ENCODE data around the gene SUCNR1.
"Not testable (repeated sequence)": the region's sequence is repeated elsewhere in the genome, so short reads cannot be mapped to it uniquely, and the experiment has no call there.

Gene SUCNR1

GRCh38 chr3:151871639-151872468 is 1.6 kb upstream of the SUCNR1 start:
- H3K9me3 ChIP-seq (ENCODE audit: insufficient read depth, low read depth, low read length) = no peaks in the 10 kb centered on the region
- peak; percentile 10 to 51 for DNase-seq
- no peak overlapping the region for H2BK5ac ChIP-seq (ENCODE audit: low read depth, low read length, poor library complexity)
- H3K4me2 ChIP-seq (ENCODE audit: low read length) = no peak overlapping the region
- no peak overlapping the region for H2AK5ac ChIP-seq (ENCODE audit: low read length)
- no peak overlapping the region for H4K8ac ChIP-seq (ENCODE audit: low read depth, low read length)
- H3K23ac ChIP-seq (ENCODE audit: low read length) = no peak overlapping the region
- H3K36me3 ChIP-seq (ENCODE audit: control insufficient read depth in 1 of 2, insufficient read depth in 2 of 2, low read length in 2 of 2) = no peaks in the 10 kb centered on the region
- H3K27me3 ChIP-seq (ENCODE audit: insufficient read depth, low read length) = no peaks in the 10 kb centered on the region
- peaks cover 0 to 2% of the 10 kb centered on the region in 2 experiments for H3K4me1 ChIP-seq (ENCODE audit: control insufficient read depth in 1 of 2, insufficient read depth in 2 of 2, low read length in 2 of 2)
- no peak overlapping the region for H3K27ac ChIP-seq (ENCODE audit: low read depth, low read length)
- WGBS (ENCODE audit: extremely low coverage, insufficient coverage, insufficient read length) = no CpG with 5 or more reads among the region's 8 CpGs
- no peak overlapping the region for H4K91ac ChIP-seq (ENCODE audit: low read depth, low read length)
- H3K4ac ChIP-seq (ENCODE audit: low read depth, low read length) = no peak overlapping the region
- H3K18ac ChIP-seq (ENCODE audit: low read length) = no peak overlapping the region
- H3K14ac ChIP-seq (ENCODE audit: low read length) = no peak overlapping the region
- no peak overlapping the region for H3K9ac ChIP-seq (ENCODE audit: low read length)
- no peaks in the 10 kb centered on the region for H3K79me2 ChIP-seq (ENCODE audit: control insufficient read depth, insufficient read depth, low read length, poor library complexity)
- no peaks in the 10 kb centered on the region for H3K79me1 ChIP-seq (ENCODE audit: low read length)
- no peak overlapping the region for H3K4me3 ChIP-seq (ENCODE audit: low read depth, low read length)
- H2BK12ac ChIP-seq (ENCODE audit: low read length) = no peak overlapping the region
- H2AFZ ChIP-seq (ENCODE audit: insufficient read depth, low read length, poor library complexity) = peak overlapping the region; percentile 10
- no peak overlapping the region for H2BK120ac ChIP-seq (ENCODE audit: insufficient read depth, low read length, poor library complexity)
- no peak overlapping the region for H4K12ac ChIP-seq (ENCODE audit: low read depth, low read length)

DNA sequence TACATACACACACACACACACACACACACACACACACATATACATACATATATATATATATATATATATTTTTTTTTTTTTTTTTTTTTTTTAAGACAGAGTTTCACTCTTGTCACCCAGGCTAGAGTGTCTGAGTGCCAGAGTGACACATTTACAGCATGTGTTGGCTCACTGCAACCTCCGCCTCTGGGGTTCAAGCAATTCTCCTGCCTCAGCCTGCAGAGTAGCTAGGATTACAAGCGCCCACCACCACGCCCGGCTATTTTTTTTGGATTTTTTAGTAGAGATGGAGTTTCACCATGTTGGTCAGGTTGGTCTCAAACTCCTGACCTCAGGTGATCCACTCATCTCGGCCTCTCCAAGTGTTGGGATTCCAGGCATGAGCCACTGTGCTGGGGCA is 636 bp downstream of the SUCNR1 start:
- H4K8ac ChIP-seq (ENCODE audit: low read depth, low read length); H3K9ac ChIP-seq (ENCODE audit: low read length); H3K4me2 ChIP-seq (ENCODE audit: low read length); H2AFZ ChIP-seq (ENCODE audit: insufficient read depth, low read length, poor library complexity); H2BK12ac ChIP-seq (ENCODE audit: low read length); H2AK5ac ChIP-seq (ENCODE audit: low read length); H4K91ac ChIP-seq (ENCODE audit: low read depth, low read length); H2BK120ac ChIP-seq (ENCODE audit: insufficient read depth, low read length, poor library complexity); H3K36me3 ChIP-seq (ENCODE audit: control insufficient read depth in 1 of 2, insufficient read depth in 2 of 2, low read length in 2 of 2); H3K18ac ChIP-seq (ENCODE audit: low read length); H2BK5ac ChIP-seq (ENCODE audit: low read depth, low read length, poor library complexity); H3K79me1 ChIP-seq (ENCODE audit: low read length); H3K9me3 ChIP-seq (ENCODE audit: insufficient read depth, low read depth, low read length); H3K27ac ChIP-seq (ENCODE audit: low read depth, low read length); H3K23ac ChIP-seq (ENCODE audit: low read length); H3K4me1 ChIP-seq (ENCODE audit: control insufficient read depth in 1 of 2, insufficient read depth in 2 of 2, low read length in 2 of 2); H3K79me2 ChIP-seq (ENCODE audit: control insufficient read depth, insufficient read depth, low read length, poor library complexity); H3K27me3 ChIP-seq (ENCODE audit: insufficient read depth, low read length); H3K14ac ChIP-seq (ENCODE audit: low read length); H4K12ac ChIP-seq (ENCODE audit: low read depth, low read length); H3K4ac ChIP-seq (ENCODE audit: low read depth, low read length); H3K4me3 ChIP-seq (ENCODE audit: low read depth, low read length); DNase-seq: not testable (repeated sequence)
- WGBS (ENCODE audit: extremely low coverage, insufficient coverage, insufficient read length) = no CpG with 5 or more reads among the region's 5 CpGs

DNA sequence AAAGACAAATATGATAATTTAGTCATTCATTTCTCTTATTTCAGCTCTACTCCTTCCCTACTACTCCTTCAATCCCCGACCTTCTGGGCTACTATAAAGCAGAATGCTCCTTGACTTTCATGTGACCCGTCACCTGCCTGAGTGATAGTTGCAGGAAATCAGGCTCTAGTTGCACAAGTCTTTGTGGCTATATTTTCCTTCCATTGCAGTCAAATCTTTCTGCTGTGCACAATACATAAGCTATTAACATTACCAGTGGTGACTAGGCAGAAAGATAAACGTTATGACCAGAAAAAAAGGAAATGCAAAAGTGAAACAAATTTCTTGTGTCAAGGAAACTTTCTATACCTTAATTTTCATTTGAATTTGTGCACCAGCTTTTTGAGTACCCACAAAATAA is 2.3 kb downstream of the SUCNR1 start:
- H3K4me2 ChIP-seq (ENCODE audit: low read length) = no peak overlapping the region

DNA sequence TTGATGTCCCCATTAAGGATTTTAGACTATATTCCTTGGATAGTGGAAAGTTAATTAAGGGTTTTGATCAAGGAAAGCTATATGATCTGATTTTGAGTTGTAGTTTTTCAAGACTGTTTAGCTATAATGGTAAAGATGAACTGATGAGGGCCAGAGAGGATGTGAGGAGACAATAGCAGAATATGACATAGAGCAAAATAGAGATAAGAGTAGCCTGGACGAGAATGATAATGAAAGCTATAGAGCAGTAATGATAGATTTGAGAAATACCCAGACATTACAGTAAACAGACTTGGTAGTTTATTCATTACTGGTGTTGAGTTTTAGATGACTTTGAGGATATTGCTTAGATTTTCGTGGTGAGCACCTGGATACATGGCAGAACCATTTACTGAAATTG is 3.8 kb downstream of the SUCNR1 start:
- no peaks in the 10 kb centered on the region for H3K79me2 ChIP-seq (ENCODE audit: control insufficient read depth, insufficient read depth, low read length, poor library complexity)

More for the DNA sequence above, 2.3 kb downstream of the SUCNR1 start:
- Histone ChIP-seq H4K12ac (ENCODE audit: low read depth, low read length) (no peak overlapping the region), H2BK120ac (ENCODE audit: insufficient read depth, low read length, poor library complexity) (no peak overlapping the region), H3K18ac (ENCODE audit: low read length) (no peak overlapping the region), H3K23ac (ENCODE audit: low read length) (no peak overlapping the region), H4K91ac (ENCODE audit: low read depth, low read length) (no peak overlapping the region), H3K36me3 (ENCODE audit: control insufficient read depth in 1 of 2, insufficient read depth in 2 of 2, low read length in 2 of 2) (no peaks in the 10 kb centered on the region), H3K14ac (ENCODE audit: low read length) (no peak overlapping the region), H3K4ac (ENCODE audit: low read depth, low read length) (no peak overlapping the region), H3K9me3 (ENCODE audit: insufficient read depth, low read depth, low read length) (no peaks in the 10 kb centered on the region), H3K4me1 (ENCODE audit: control insufficient read depth in 1 of 2, insufficient read depth in 2 of 2, low read length in 2 of 2) (no peaks in the 10 kb centered on the region), H2AK5ac (ENCODE audit: low read length) (no peak overlapping the region), H3K27me3 (ENCODE audit: insufficient read depth, low read length) (no peaks in the 10 kb centered on the region), H2BK5ac (ENCODE audit: low read depth, low read length, poor library complexity) (no peak overlapping the region), H3K79me2 (ENCODE audit: control insufficient read depth, insufficient read depth, low read length, poor library complexity) (no peaks in the 10 kb centered on the region), H4K8ac (ENCODE audit: low read depth, low read length) (no peak overlapping the region), H3K79me1 (ENCODE audit: low read length) (no peaks in the 10 kb centered on the region), H2AFZ (ENCODE audit: insufficient read depth, low read length, poor library complexity) (no peak overlapping the region), H3K9ac (ENCODE audit: low read length) (no peak overlapping the region), H3K27ac (ENCODE audit: low read depth, low read length) (no peak overlapping the region), H2BK12ac (ENCODE audit: low read length) (no peak overlapping the region), H3K4me3 (ENCODE audit: low read depth, low read length) (no peak overlapping the region)
- DNase-seq = peak in 1 of 2 donors; percentile 12
- no CpG with 5 or more reads among the region's 3 CpGs for WGBS (ENCODE audit: extremely low coverage, insufficient coverage, insufficient read length)

More for the DNA sequence above, 3.8 kb downstream of the SUCNR1 start:
- Histone ChIP-seq H3K27ac (ENCODE audit: low read depth, low read length) (no peak overlapping the region), H3K36me3 (ENCODE audit: control insufficient read depth in 1 of 2, insufficient read depth in 2 of 2, low read length in 2 of 2) (no peaks in the 10 kb centered on the region), H3K18ac (ENCODE audit: low read length) (no peak overlapping the region), H3K27me3 (ENCODE audit: insufficient read depth, low read length) (no peaks in the 10 kb centered on the region), H4K12ac (ENCODE audit: low read depth, low read length) (no peak overlapping the region), H3K4me3 (ENCODE audit: low read depth, low read length) (no peak overlapping the region), H3K14ac (ENCODE audit: low read length) (no peak overlapping the region), H3K23ac (ENCODE audit: low read length) (no peak overlapping the region), H2AFZ (ENCODE audit: insufficient read depth, low read length, poor library complexity) (no peak overlapping the region), H3K9ac (ENCODE audit: low read length) (no peak overlapping the region), H4K91ac (ENCODE audit: low read depth, low read length) (no peak overlapping the region), H3K79me1 (ENCODE audit: low read length) (no peaks in the 10 kb centered on the region), H3K4ac (ENCODE audit: low read depth, low read length) (no peak overlapping the region), H2BK120ac (ENCODE audit: insufficient read depth, low read length, poor library complexity) (no peak overlapping the region), H3K4me2 (ENCODE audit: low read length) (no peak overlapping the region), H3K9me3 (ENCODE audit: insufficient read depth, low read depth, low read length) (no peaks in the 10 kb centered on the region), H4K8ac (ENCODE audit: low read depth, low read length) (no peak overlapping the region), H3K4me1 (ENCODE audit: control insufficient read depth in 1 of 2, insufficient read depth in 2 of 2, low read length in 2 of 2) (no peaks in the 10 kb centered on the region), H2BK5ac (ENCODE audit: low read depth, low read length, poor library complexity) (no peak overlapping the region), H2AK5ac (ENCODE audit: low read length) (no peak overlapping the region), H2BK12ac (ENCODE audit: low read length) (no peak overlapping the region)
- no peak for DNase-seq
- no CpG with 5 or more reads among the region's 2 CpGs for WGBS (ENCODE audit: extremely low coverage, insufficient coverage, insufficient read length)

Data from trophoblast cell (in vitro differentiated cells and primary cell).